H9 (cell line): Measurements from ENCODE around the gene ACTN4. TPM values are rescaled to one million over a fixed set of nuclear protein-coding genes. Genes with fewer than 3 reads are reported as not detected.

Source experiments
- DNase-seq: peaks from one replicate; pipeline ENCODE4 v3.0.0-alpha.2; 2017
- H2AFZ ChIP-seq: one replicate; pipeline ENCODE4 v1.6.1; 2013; ENCODE audit warnings: mild to moderate bottlenecking, low read length, control low read depth, moderate library complexity
- H2AK5ac ChIP-seq: 2 replicates; pipeline ENCODE4 v1.6.1; 2013; ENCODE audit warnings: low read length, control low read depth, mixed read lengths; ENCODE audit not compliant: insufficient read length
- H2BK120ac ChIP-seq: one replicate; pipeline ENCODE4 v1.6.1; 2013; ENCODE audit warnings: low read depth, mild to moderate bottlenecking, low read length, control low read depth, inconsistent platforms; ENCODE audit not compliant: poor library complexity, severe bottlenecking
- H2BK12ac ChIP-seq: 2 replicates; pipeline ENCODE4 v1.6.1; 2013; ENCODE audit warnings: low read length, control low read depth, mixed read lengths, low read depth; ENCODE audit not compliant: insufficient read length
- H2BK15ac ChIP-seq: 2 replicates; pipeline ENCODE4 v1.6.1; 2013; ENCODE audit warnings: low read depth, low read length, control low read depth
- H2BK20ac ChIP-seq: one replicate; pipeline ENCODE4 v1.6.1; 2013; ENCODE audit warnings: low read depth, mild to moderate bottlenecking, low read length, control low read depth, inconsistent platforms; ENCODE audit not compliant: poor library complexity, severe bottlenecking
- H2BK5ac ChIP-seq: 2 replicates; pipeline ENCODE4 v1.6.1; 2013; ENCODE audit warnings: low read length, control low read depth, mixed read lengths; ENCODE audit not compliant: insufficient read length
- H3K14ac ChIP-seq: 2 replicates; pipeline ENCODE4 v1.6.1; 2013; ENCODE audit warnings: low read length, control low read depth; ENCODE audit not compliant: insufficient read depth
- H3K18ac ChIP-seq: 2 replicates; pipeline ENCODE4 v1.6.1; 2013; ENCODE audit warnings: low read depth, mild to moderate bottlenecking, mixed read lengths, low read length, control low read depth; ENCODE audit not compliant: insufficient read length
- H3K23ac ChIP-seq: 2 replicates; pipeline ENCODE4 v1.6.1; 2013; ENCODE audit warnings: low read length, control low read depth, mixed read lengths, low read depth; ENCODE audit not compliant: insufficient read length
- H3K23me2 ChIP-seq: 2 replicates; pipeline ENCODE4 v1.6.1; 2013; ENCODE audit warnings: low read depth, mild to moderate bottlenecking, mixed read lengths, low read length, control low read depth; ENCODE audit not compliant: insufficient read length, poor library complexity, severe bottlenecking
- H3K27ac ChIP-seq: 2 replicates; pipeline ENCODE4 v1.5.1; 2013; ENCODE audit warnings: low read length, control low read depth, mixed read lengths, low read depth; ENCODE audit not compliant: insufficient read length
- H3K27me3 ChIP-seq: 2 replicates; pipeline ENCODE4 v1.6.1; 2013; ENCODE audit warnings: low read length, control low read depth, inconsistent platforms; ENCODE audit not compliant: insufficient read depth
- H3K4ac ChIP-seq: 2 replicates; pipeline ENCODE4 v1.6.1; 2013; ENCODE audit warnings: low read depth, mild to moderate bottlenecking, control low read depth, inconsistent platforms, low read length, moderate library complexity
- H3K4me1 ChIP-seq: 2 replicates; pipeline ENCODE4 v1.6.1; 2013; ENCODE audit warnings: low read length, control low read depth, inconsistent platforms; ENCODE audit not compliant: insufficient read depth
- H3K4me2 ChIP-seq: 2 replicates; pipeline ENCODE4 v1.6.1; 2013; ENCODE audit warnings: low read length, control low read depth, mixed read lengths; ENCODE audit not compliant: insufficient read length, insufficient read depth
- H3K56ac ChIP-seq: 2 replicates; pipeline ENCODE4 v1.6.1; 2013; ENCODE audit warnings: low read depth, mild to moderate bottlenecking, mixed read lengths, low read length, control low read depth; ENCODE audit not compliant: insufficient read length
- H3K79me1 ChIP-seq: 2 replicates; pipeline ENCODE4 v1.6.1; 2013; ENCODE audit warnings: low read depth, mild to moderate bottlenecking, moderate library complexity, low read length, control low read depth, inconsistent platforms; ENCODE audit not compliant: insufficient read depth, poor library complexity, severe bottlenecking
- H3K79me2 ChIP-seq: 2 replicates; pipeline ENCODE4 v1.6.1; 2013; ENCODE audit warnings: low read length, control low read depth, inconsistent platforms; ENCODE audit not compliant: insufficient read depth
- H3K9ac ChIP-seq: 2 replicates; pipeline ENCODE4 v1.6.1; 2013; ENCODE audit warnings: low read length, control low read depth, mixed read lengths; ENCODE audit not compliant: insufficient read length; ENCODE audit errors: extremely low read depth
- H3K9me3 ChIP-seq: one replicate; pipeline ENCODE4 v1.6.1; 2013; ENCODE audit warnings: low read depth, low read length, inconsistent platforms; ENCODE audit not compliant: control insufficient read depth
- H3T11ph ChIP-seq: one replicate; pipeline ENCODE4 v1.6.1; 2013; ENCODE audit warnings: mild to moderate bottlenecking, low read length, control low read depth, inconsistent platforms
- H4K20me1 ChIP-seq: one replicate; pipeline ENCODE4 v1.6.1; 2013; ENCODE audit not compliant: control insufficient read depth, insufficient read length, insufficient read depth
- H4K5ac ChIP-seq: 2 replicates; pipeline ENCODE4 v1.6.1; 2013; ENCODE audit warnings: low read depth, mild to moderate bottlenecking, mixed read lengths, low read length, control low read depth; ENCODE audit not compliant: insufficient read length
- H4K8ac ChIP-seq: replicated peaks from 2 replicates; pipeline ENCODE4 v1.6.1; 2013; ENCODE audit warnings: low read length, control low read depth, mixed read lengths, low read depth; ENCODE audit not compliant: insufficient read length
- H4K91ac ChIP-seq: 2 replicates; pipeline ENCODE4 v1.6.1; 2013; ENCODE audit warnings: low read depth, mild to moderate bottlenecking, moderate library complexity, mixed read lengths, low read length, control low read depth; ENCODE audit not compliant: insufficient read length
- H3K27ac Mint-ChIP-seq, 3 experiments: 2 replicates in 2 of 3; 3 replicates in 1 of 3; pipeline ENCODE4 v1.8.0; 2020 to 2021; ENCODE audit warnings: mixed read lengths in 3 of 3, mild to moderate bottlenecking in 1 of 3, moderate library complexity in 1 of 3
- H3K27me3 Mint-ChIP-seq: 2 replicates; pipeline ENCODE4 v1.8.0; 2021; ENCODE audit warnings: low read depth, mild to moderate bottlenecking, moderate library complexity, mixed read lengths
- H3K36me3 Mint-ChIP-seq, 3 experiments: 2 replicates in 2 of 3; 3 replicates in 1 of 3; pipeline ENCODE4 v1.8.0; 2020 to 2021; ENCODE audit warnings: low read depth in 3 of 3, mixed read lengths in 3 of 3; ENCODE audit not compliant: insufficient read depth in 1 of 3
- H3K4me1 Mint-ChIP-seq, 2 experiments: 2 replicates each; pipeline ENCODE4 v1.8.0; 2020; ENCODE audit warnings: mixed read lengths in 2 of 2
- H3K4me3 Mint-ChIP-seq, 2 experiments: 2 replicates in 1 of 2; 3 replicates in 1 of 2; pipeline ENCODE4 v1.8.0; 2020 to 2021; ENCODE audit warnings: mild to moderate bottlenecking in 2 of 2, mixed read lengths in 2 of 2, moderate library complexity in 1 of 2
- H3K9me3 Mint-ChIP-seq, 2 experiments: 2 replicates in 1 of 2; 3 replicates in 1 of 2; pipeline ENCODE4 v1.8.0; 2020; ENCODE audit warnings: mild to moderate bottlenecking in 2 of 2, mixed read lengths in 2 of 2, moderate library complexity in 1 of 2
- CTCF ChIP-seq: fragments of 200-600 bp; sonication (generic); conservative IDR thresholded peaks from 3 replicates; pipeline ENCODE4 v1.8.0; 2021; ENCODE audit warnings: antibody characterized with exemption, mild to moderate bottlenecking
- WGBS: extraction: QIAGEN DNeasy Blood & Tissue Kit; methylation state at CpG from one replicate; pipeline ENCODE4 v1.1.7; 2013; ENCODE audit warnings: missing lambda C conversion rate, low lambda C conversion rate, mixed read lengths; ENCODE audit not compliant: insufficient read length; ENCODE audit errors: extremely low coverage; 5-methylcytosine and 5-hydroxymethylcytosine counted together
- total RNA-seq: library from RNA; stranded (reverse); gene quantifications from 2 replicates; pipeline ENCODE4 v1.2.1, GENCODE V29; 2021

ACTN4 gene
- total RNA-seq, 1 experiment from 2014 or later: 369 TPM

DNA sequence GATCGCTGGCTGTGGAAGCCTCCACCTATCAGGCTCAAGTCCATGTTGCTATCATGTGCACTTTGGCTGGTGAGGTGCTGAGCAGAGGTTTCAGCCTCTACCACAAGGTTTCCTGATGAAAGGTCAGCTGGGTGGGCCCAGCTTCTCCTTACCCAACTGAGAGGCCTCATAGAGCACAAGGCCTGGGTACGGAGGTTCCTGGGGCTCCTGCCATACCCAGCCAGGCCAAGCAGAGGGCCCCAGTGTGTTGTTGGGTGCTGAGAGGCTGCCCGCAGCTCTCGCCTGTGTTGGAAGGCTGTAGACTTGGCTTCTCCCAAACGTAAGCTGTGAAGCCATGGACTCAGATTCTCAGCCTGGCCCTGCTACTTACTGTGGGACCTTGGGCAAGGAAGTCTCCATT, 28.2 kb downstream of the ACTN4 start:
- Mint-ChIP-seq H3K27ac (peak overlapping the region; percentile 40 to 94 (median 73); a peak in 3 of 7 replicates), H3K4me1 (peaks cover 54 to 63% of the 10 kb centered on the region in 2 experiments), H3K9me3 (no peaks in the 10 kb centered on the region; a peak in 1 of 5 replicates), H3K36me3 (peaks cover 10 to 22% (median 20%) of the 10 kb centered on the region in 3 experiments; a peak in 5 of 7 replicates), H3K4me3 (no peak overlapping the region), H3K27me3 (no peaks in the 10 kb centered on the region)
- no peak overlapping the region for H3K23ac ChIP-seq
- H2BK20ac ChIP-seq: no peak overlapping the region
- no CpG with 5 or more reads among the region's 5 CpGs for WGBS
- peak overlapping the region; percentile 64 for H3K14ac ChIP-seq
- no peak overlapping the region for H3T11ph ChIP-seq
- no peak overlapping the region for H3K4ac ChIP-seq
- H2AK5ac ChIP-seq: no peak overlapping the region
- peak; percentile 26; the same call in 2 of the 3 replicates for TF ChIP-seq CTCF
- no peak overlapping the region for H2BK12ac ChIP-seq
- no peaks in the 10 kb centered on the region for H4K20me1 ChIP-seq
- H3K56ac ChIP-seq: no peak overlapping the region
- H2BK15ac ChIP-seq: no peak overlapping the region
- H3K9ac ChIP-seq: no peak overlapping the region
- H2BK120ac ChIP-seq: no peak overlapping the region
- no peaks in the 10 kb centered on the region for H3K27me3 ChIP-seq
- no peak overlapping the region for H3K4me2 ChIP-seq
- no peak overlapping the region for H2AFZ ChIP-seq
- no peak overlapping the region for H4K8ac ChIP-seq
- peaks cover 2% of the 10 kb centered on the region; the same call in 1 of the 2 replicates for H3K4me1 ChIP-seq
- peak overlapping the region; percentile 56 for H3K18ac ChIP-seq
- no peaks in the 10 kb centered on the region for H3K9me3 ChIP-seq
- no peak overlapping the region for H4K5ac ChIP-seq
- H2BK5ac ChIP-seq: no peak overlapping the region
- no peak overlapping the region for H3K27ac ChIP-seq
- no peak for DNase-seq
- H3K79me1 ChIP-seq: peaks cover 2% of the 10 kb centered on the region
- H4K91ac ChIP-seq: peak overlapping the region; percentile 27
- H3K79me2 ChIP-seq: peaks cover 44% of the 10 kb centered on the region; the same call in 1 of the 2 replicates
- no peaks in the 10 kb centered on the region for H3K23me2 ChIP-seq
